Trophoblast cell (in vitro differentiated cells and primary cell): ENCODE data around the gene ATG13.

Source experiments
- DNase-seq, 2 donors: peaks; one replicate each; pipeline ENCODE4 v3.0.0-alpha.2; 2016
- H2AFZ ChIP-seq: 2 replicates; pipeline ENCODE4 v1.6.1; 2013; ENCODE audit warnings: low read length, moderate library complexity, mild to moderate bottlenecking; ENCODE audit not compliant: insufficient read depth, poor library complexity
- H2AK5ac ChIP-seq: 2 replicates; pipeline ENCODE4 v1.6.1; 2013; ENCODE audit warnings: mild to moderate bottlenecking, low read length
- H2BK120ac ChIP-seq: 2 replicates; pipeline ENCODE4 v1.6.1; 2013; ENCODE audit warnings: low read length, mild to moderate bottlenecking, moderate library complexity; ENCODE audit not compliant: insufficient read depth, poor library complexity
- H2BK12ac ChIP-seq: 2 replicates; pipeline ENCODE4 v1.6.1; 2013; ENCODE audit warnings: mild to moderate bottlenecking, low read length, moderate library complexity
- H2BK5ac ChIP-seq: 2 replicates; pipeline ENCODE4 v1.6.1; 2013; ENCODE audit warnings: low read length, low read depth, moderate library complexity, mild to moderate bottlenecking; ENCODE audit not compliant: poor library complexity
- H3K14ac ChIP-seq: 2 replicates; pipeline ENCODE4 v1.6.1; 2013; ENCODE audit warnings: mild to moderate bottlenecking, low read length
- H3K18ac ChIP-seq: 2 replicates; pipeline ENCODE4 v1.6.1; 2013; ENCODE audit warnings: mild to moderate bottlenecking, low read length
- H3K23ac ChIP-seq: 2 replicates; pipeline ENCODE4 v1.6.1; 2013; ENCODE audit warnings: low read length
- H3K27ac ChIP-seq: 2 replicates; pipeline ENCODE4 v1.5.1; 2013; ENCODE audit warnings: low read depth, mild to moderate bottlenecking, inconsistent platforms, low read length, moderate library complexity
- H3K27me3 ChIP-seq: 2 replicates; pipeline ENCODE4 v1.6.1; 2013; ENCODE audit warnings: inconsistent platforms, mild to moderate bottlenecking, low read length, moderate library complexity; ENCODE audit not compliant: insufficient read depth
- H3K36me3 ChIP-seq, 2 experiments: 1 replicate in 1 of 2; 2 replicates in 1 of 2; pipeline ENCODE4 v1.6.1; 2013; ENCODE audit warnings: low read length in 2 of 2, mild to moderate bottlenecking in 2 of 2, moderate library complexity in 1 of 2; ENCODE audit not compliant: insufficient read depth in 2 of 2, control insufficient read depth in 1 of 2
- H3K4ac ChIP-seq: 2 replicates; pipeline ENCODE4 v1.6.1; 2013; ENCODE audit warnings: low read depth, mild to moderate bottlenecking, low read length, moderate library complexity
- H3K4me1 ChIP-seq, 2 experiments: 1 replicate in 1 of 2; 2 replicates in 1 of 2; pipeline ENCODE4 v1.6.1; 2013; ENCODE audit warnings: low read length in 2 of 2, mild to moderate bottlenecking in 2 of 2, moderate library complexity in 1 of 2; ENCODE audit not compliant: insufficient read depth in 2 of 2, control insufficient read depth in 1 of 2
- H3K4me2 ChIP-seq: 2 replicates; pipeline ENCODE4 v1.6.1; 2013; ENCODE audit warnings: inconsistent platforms, mild to moderate bottlenecking, low read length, moderate library complexity
- H3K4me3 ChIP-seq: 2 replicates; pipeline ENCODE4 v1.5.1; 2013; ENCODE audit warnings: mild to moderate bottlenecking, low read depth, low read length, inconsistent platforms
- H3K79me1 ChIP-seq: one replicate; pipeline ENCODE4 v1.6.1; 2013; ENCODE audit warnings: low read length
- H3K79me2 ChIP-seq: 2 replicates; pipeline ENCODE4 v1.6.1; 2013; ENCODE audit warnings: low read length, mild to moderate bottlenecking; ENCODE audit not compliant: control insufficient read depth, insufficient read depth, poor library complexity
- H3K9ac ChIP-seq: 2 replicates; pipeline ENCODE4 v1.6.1; 2013; ENCODE audit warnings: mild to moderate bottlenecking, low read length
- H3K9me3 ChIP-seq: 2 replicates; pipeline ENCODE4 v1.6.1; 2013; ENCODE audit warnings: low read depth, mild to moderate bottlenecking, control low read depth, inconsistent platforms, low read length; ENCODE audit not compliant: insufficient read depth
- H4K12ac ChIP-seq: 2 replicates; pipeline ENCODE4 v1.6.1; 2013; ENCODE audit warnings: low read depth, mild to moderate bottlenecking, low read length, moderate library complexity
- H4K8ac ChIP-seq: 2 replicates; pipeline ENCODE4 v1.6.1; 2013; ENCODE audit warnings: low read depth, mild to moderate bottlenecking, low read length, moderate library complexity
- H4K91ac ChIP-seq: one replicate; pipeline ENCODE4 v1.6.1; 2013; ENCODE audit warnings: low read depth, mild to moderate bottlenecking, low read length, moderate library complexity
- WGBS: extraction: QIAGEN DNeasy Blood & Tissue Kit; methylation state at CpG from one replicate; pipeline ENCODE4 v1.1.7; 2013; ENCODE audit warnings: missing lambda C conversion rate; ENCODE audit not compliant: insufficient read length, insufficient coverage; ENCODE audit errors: extremely low coverage; 5-methylcytosine and 5-hydroxymethylcytosine counted together

The ATG13 gene

DNA sequence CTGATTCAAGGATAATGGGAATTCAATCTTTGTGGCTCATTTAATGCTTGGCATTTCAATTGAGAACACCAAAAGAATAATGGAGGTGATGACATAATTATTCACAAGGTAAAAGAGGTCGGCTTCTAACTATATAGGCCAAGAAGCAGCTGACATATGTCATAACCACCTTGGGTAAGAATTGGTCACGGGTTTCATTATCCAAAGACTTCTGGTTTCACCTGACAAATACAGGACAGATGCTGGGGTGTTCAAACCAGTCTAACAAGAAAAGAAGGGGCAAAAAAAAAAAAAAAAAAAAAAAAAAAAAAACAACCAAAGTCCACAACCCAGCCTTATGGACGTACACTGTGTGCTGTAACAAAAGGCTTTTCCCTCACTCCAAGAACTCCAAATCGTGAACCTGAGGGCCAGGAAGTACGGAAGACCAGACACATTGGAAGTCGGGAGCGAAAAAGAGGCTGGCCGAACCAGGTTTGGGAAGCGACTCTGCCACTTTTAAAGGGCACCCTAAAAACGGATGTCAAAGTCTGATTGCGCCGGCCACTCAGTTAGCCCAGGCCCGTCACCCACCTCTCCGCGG is 711 bp upstream of the ATG13 start:
- H3K4me3 ChIP-seq, result peak overlapping the region; percentile 84
- peaks cover 9% of the 10 kb centered on the region for H3K79me2 ChIP-seq
- peak overlapping the region; percentile 63 for H3K4me2 ChIP-seq
- H2AK5ac ChIP-seq, result no peak overlapping the region
- peaks cover 10% of the 10 kb centered on the region for H3K79me1 ChIP-seq
- H3K27me3 ChIP-seq, result no peaks in the 10 kb centered on the region
- peak overlapping the region; percentile 46 for H4K91ac ChIP-seq
- H3K4me1 ChIP-seq, result peaks cover 5 to 6% of the 10 kb centered on the region in 2 experiments
- peak overlapping the region; percentile 29 for H3K27ac ChIP-seq
- no peaks in the 10 kb centered on the region for H3K9me3 ChIP-seq
- peak overlapping the region; percentile 78 for H4K12ac ChIP-seq
- WGBS, result no CpG with 5 or more reads among the region's 15 CpGs
- H3K23ac ChIP-seq, result no peak overlapping the region
- peak overlapping the region; percentile 45 for H2BK5ac ChIP-seq
- H3K9ac ChIP-seq, result peak overlapping the region; percentile 93
- peaks cover 7% of the 10 kb centered on the region in 2 experiments for H3K36me3 ChIP-seq
- H4K8ac ChIP-seq, result peak overlapping the region; percentile 68
- peak overlapping the region; percentile 12 for H3K14ac ChIP-seq
- H2AFZ ChIP-seq, result peak overlapping the region; percentile 66
- DNase-seq, result peak; percentile 26 to 69
- H2BK120ac ChIP-seq, result no peak overlapping the region
- H3K18ac ChIP-seq, result peak overlapping the region; percentile 7
- H2BK12ac ChIP-seq, result no peak overlapping the region
- H3K4ac ChIP-seq, result no peak overlapping the region

DNA sequence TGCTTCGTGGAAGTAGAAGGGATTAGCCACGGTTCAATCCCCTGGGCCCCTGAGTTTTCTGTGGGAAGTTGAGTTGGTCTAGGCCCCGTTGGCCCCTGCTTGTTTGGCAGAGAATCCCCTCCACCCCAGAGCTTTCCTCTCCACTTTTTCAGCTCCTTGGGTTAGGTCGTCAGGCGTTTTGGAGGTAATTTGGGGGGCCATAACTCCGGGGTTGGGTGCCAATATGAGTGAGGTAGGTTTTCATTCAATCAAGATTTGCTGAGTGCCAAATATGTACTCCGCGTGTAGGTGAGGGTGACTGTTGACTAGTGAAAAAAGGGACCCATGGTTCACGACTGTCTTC is 590 bp downstream of the ATG13 start:
- H3K14ac ChIP-seq, result peak overlapping the region; percentile 99
- no peak overlapping the region for H2BK12ac ChIP-seq
- H3K79me2 ChIP-seq, result peaks cover 9% of the 10 kb centered on the region
- H3K79me1 ChIP-seq, result peaks cover 10% of the 10 kb centered on the region
- peak overlapping the region; percentile 47 for H2AK5ac ChIP-seq
- H2BK5ac ChIP-seq, result peak overlapping the region; percentile 85
- H3K4me1 ChIP-seq, result peaks cover 5 to 6% of the 10 kb centered on the region in 2 experiments
- H2AFZ ChIP-seq, result peak overlapping the region; percentile 98
- no peak for DNase-seq
- peak overlapping the region; percentile 96 for H4K91ac ChIP-seq
- H4K12ac ChIP-seq, result peak overlapping the region; percentile 35
- peak overlapping the region; percentile 80 for H3K4me2 ChIP-seq
- WGBS, result no CpG with 5 or more reads among the region's 9 CpGs
- peak overlapping the region; percentile 100 for H4K8ac ChIP-seq
- H3K27me3 ChIP-seq, result no peaks in the 10 kb centered on the region
- peak overlapping the region; percentile 88 for H2BK120ac ChIP-seq
- H3K27ac ChIP-seq, result peak overlapping the region; percentile 62
- peak overlapping the region; percentile 88 for H3K9ac ChIP-seq
- H3K4ac ChIP-seq, result peak overlapping the region; percentile 91
- no peaks in the 10 kb centered on the region for H3K9me3 ChIP-seq
- H3K36me3 ChIP-seq, result peaks cover 7 to 11% of the 10 kb centered on the region in 2 experiments
- peak overlapping the region; percentile 96 for H3K4me3 ChIP-seq
- no peak overlapping the region for H3K23ac ChIP-seq
- H3K18ac ChIP-seq, result peak overlapping the region; percentile 43

DNA sequence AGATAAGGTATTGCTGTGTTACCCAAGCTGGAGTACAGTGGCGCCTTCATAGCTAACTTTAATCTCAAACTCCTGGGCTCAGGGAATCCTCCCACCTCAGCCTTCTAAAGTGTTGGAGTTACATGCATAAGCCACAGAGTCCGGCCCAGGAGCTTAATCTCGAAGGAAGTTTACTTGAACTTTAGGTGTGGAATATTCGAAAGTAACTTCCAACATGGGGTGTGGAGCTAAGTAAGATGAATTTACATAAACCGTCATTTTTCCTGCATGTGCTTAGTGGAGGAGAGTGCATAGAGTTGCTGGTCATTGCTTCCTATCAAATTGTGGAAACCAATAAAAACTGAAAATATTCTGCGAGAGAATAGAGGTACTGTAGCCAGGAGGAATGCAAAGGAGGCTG is 1.5 kb downstream of the ATG13 start:
- Histone ChIP-seq H3K23ac (no peak overlapping the region), H3K4me1 (peaks cover 5 to 6% of the 10 kb centered on the region in 2 experiments), H4K91ac (no peak overlapping the region), H2BK5ac (no peak overlapping the region), H3K18ac (no peak overlapping the region), H3K27ac (no peak overlapping the region), H3K79me1 (peaks cover 10% of the 10 kb centered on the region), H3K9me3 (no peaks in the 10 kb centered on the region), H4K8ac (no peak overlapping the region), H2BK12ac (no peak overlapping the region), H3K9ac (no peak overlapping the region), H3K79me2 (peaks cover 9% of the 10 kb centered on the region), H2AK5ac (no peak overlapping the region), H3K4me2 (peak overlapping the region; percentile 36), H4K12ac (no peak overlapping the region), H3K27me3 (no peaks in the 10 kb centered on the region), H3K14ac (no peak overlapping the region), H3K4me3 (no peak overlapping the region), H3K4ac (peak overlapping the region; percentile 84), H2BK120ac (no peak overlapping the region), H2AFZ (no peak overlapping the region), H3K36me3 (peaks cover 9 to 12% of the 10 kb centered on the region in 2 experiments)
- WGBS, result no CpG with 5 or more reads among the region's 6 CpGs
- DNase-seq, result no peak

DNA sequence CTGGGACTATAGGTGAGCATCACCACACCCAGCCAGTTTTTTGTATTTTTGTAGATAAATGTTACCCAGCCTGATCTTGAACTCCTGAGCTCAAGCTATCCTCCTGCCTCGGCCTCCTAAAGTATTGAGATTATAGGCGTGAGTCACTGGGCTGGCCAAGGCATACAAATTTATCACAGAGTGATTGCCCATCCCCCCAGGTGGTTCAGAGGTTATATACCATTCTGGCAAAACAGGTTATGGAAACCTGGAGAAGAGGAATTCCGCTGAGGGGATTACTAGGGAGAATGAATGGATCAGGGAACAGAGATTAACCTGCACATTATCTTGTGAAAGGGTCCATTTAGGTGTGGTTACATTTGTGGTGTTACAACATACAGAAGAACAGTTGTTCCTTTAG is 8.1 kb downstream of the ATG13 start:
- H4K91ac ChIP-seq, result no peak overlapping the region
- WGBS, result no CpG with 5 or more reads among the region's 3 CpGs

More for the DNA sequence above, 8.1 kb downstream of the ATG13 start:
- Histone ChIP-seq H2AFZ (no peak overlapping the region), H4K8ac (no peak overlapping the region), H2BK120ac (no peak overlapping the region), H4K12ac (no peak overlapping the region), H3K4ac (peak overlapping the region; percentile 6), H2BK5ac (no peak overlapping the region), H3K27ac (no peak overlapping the region), H3K4me1 (peaks cover 3% of the 10 kb centered on the region in 2 experiments), H3K79me1 (no peaks in the 10 kb centered on the region), H3K4me2 (no peak overlapping the region), H2BK12ac (no peak overlapping the region), H2AK5ac (no peak overlapping the region), H3K23ac (no peak overlapping the region), H3K27me3 (no peaks in the 10 kb centered on the region), H3K14ac (no peak overlapping the region), H3K18ac (no peak overlapping the region), H3K36me3 (peaks cover 16 to 22% of the 10 kb centered on the region in 2 experiments), H3K9me3 (no peaks in the 10 kb centered on the region), H3K79me2 (no peaks in the 10 kb centered on the region), H3K4me3 (no peak overlapping the region), H3K9ac (no peak overlapping the region)
- no peak for DNase-seq
